IMR-90 (cell line): Measurements from ENCODE around the gene KDM6A. TPM values are rescaled to one million over a fixed set of nuclear protein-coding genes. Genes with fewer than 3 reads are reported as not detected.

Source experiments
- ATAC-seq: fragments of 200-7000 bp; cut with Tn5 transposase; 2 replicates; pipeline ENCODE4 v1.9.1; 2020; ENCODE audit warnings: low read depth, mild to moderate bottlenecking, moderate library complexity
- BruUV-seq: library from RNA; stranded (reverse); fragments of 400-500 nt; replicated peaks from 2 replicates; lab custom pipeline; 2021; lab: Mats Ljungman, UMichigan
- CTCF ChIA-PET: fragments of 300-600 bp; formaldehyde crosslinking; extraction: SDS; loops from one replicate; lab custom pipeline; 2021; ENCODE audit warnings: antibody characterized with exemption; lab: Yijun Ruan, JAX
- POLR2A ChIA-PET: fragments of 300-600 bp; sonication (Branson Sonifier 250); formaldehyde crosslinking; loops from one replicate; lab custom pipeline; 2022; ENCODE audit warnings: antibody characterized with exemption; ENCODE audit not compliant: unreplicated experiment; lab: Charles Lee
- DNase-seq: peaks from one replicate; pipeline ENCODE4 v3.0.0; 2013
- H2AFZ ChIP-seq: replicated peaks from 2 replicates; pipeline ENCODE3; 2013; ENCODE audit warnings: low read length, mild to moderate bottlenecking; ENCODE audit not compliant: poor library complexity
- H2AK5ac ChIP-seq: 2 replicates; pipeline ENCODE4 v1.6.1; 2013; ENCODE audit warnings: low read depth, low read length, inconsistent platforms
- H2AK9ac ChIP-seq: replicated peaks from 2 replicates; pipeline ENCODE3; 2013; ENCODE audit warnings: mild to moderate bottlenecking, low read depth, low read length, moderate library complexity; ENCODE audit not compliant: poor library complexity
- H2BK120ac ChIP-seq: 2 replicates; pipeline ENCODE4 v1.6.1; 2013; ENCODE audit warnings: low read depth, low read length, inconsistent platforms
- H2BK15ac ChIP-seq: 3 replicates; pipeline ENCODE4 v1.6.1; 2013; ENCODE audit warnings: low read depth, low read length, inconsistent platforms
- H2BK20ac ChIP-seq: 2 replicates; pipeline ENCODE4 v1.6.1; 2013; ENCODE audit warnings: low read depth, mild to moderate bottlenecking, inconsistent platforms, low read length, moderate library complexity
- H2BK5ac ChIP-seq: 2 replicates; pipeline ENCODE4 v1.6.1; 2013; ENCODE audit warnings: mild to moderate bottlenecking, low read depth, low read length, inconsistent platforms; ENCODE audit not compliant: poor library complexity, severe bottlenecking
- H3K14ac ChIP-seq: replicated peaks from 2 replicates; pipeline ENCODE4 v1.6.1; 2013; ENCODE audit warnings: low read depth, low read length, inconsistent platforms
- H3K18ac ChIP-seq: 2 replicates; pipeline ENCODE4 v1.6.1; 2013; ENCODE audit warnings: low read depth, low read length, control low read depth
- H3K23ac ChIP-seq: 2 replicates; pipeline ENCODE4 v1.6.1; 2013; ENCODE audit warnings: low read depth, low read length, inconsistent platforms
- H3K27ac ChIP-seq: 2 replicates; pipeline ENCODE4 v1.5.1; 2013; ENCODE audit warnings: mild to moderate bottlenecking, control low read depth, low read length; ENCODE audit not compliant: insufficient read depth
- H3K27me3 ChIP-seq: 2 replicates; pipeline ENCODE4 v1.6.1; 2013; ENCODE audit warnings: low read length; ENCODE audit not compliant: control insufficient read depth, insufficient read depth
- H3K36me3 ChIP-seq: 2 replicates; pipeline ENCODE4 v1.6.1; 2013; ENCODE audit warnings: low read length, mixed read lengths; ENCODE audit not compliant: control insufficient read depth, insufficient read depth
- H3K4ac ChIP-seq: 2 replicates; pipeline ENCODE4 v1.6.1; 2013; ENCODE audit warnings: low read depth, low read length, inconsistent platforms
- H3K4me1 ChIP-seq: 2 replicates; pipeline ENCODE4 v1.6.1; 2013; ENCODE audit warnings: low read length, mixed read lengths; ENCODE audit not compliant: control insufficient read depth, insufficient read depth
- H3K4me2 ChIP-seq: 2 replicates; pipeline ENCODE4 v1.6.1; 2013; ENCODE audit warnings: low read depth, mild to moderate bottlenecking, control low read depth, low read length, moderate library complexity
- H3K4me3 ChIP-seq: 2 replicates; pipeline ENCODE4 v1.5.1; 2013; ENCODE audit warnings: low read depth, mild to moderate bottlenecking, control low read depth, low read length, moderate library complexity; ENCODE audit not compliant: insufficient read depth
- H3K56ac ChIP-seq: 2 replicates; pipeline ENCODE4 v1.6.1; 2013; ENCODE audit warnings: low read length, inconsistent platforms; ENCODE audit not compliant: insufficient read depth; ENCODE audit errors: extremely low read depth
- H3K79me1 ChIP-seq, 2 experiments: 2 replicates each; pipeline ENCODE4 v1.6.1; 2013; ENCODE audit warnings: low read length in 2 of 2, inconsistent platforms in 1 of 2, low read depth in 1 of 2
- H3K9ac ChIP-seq: 2 replicates; pipeline ENCODE4 v1.6.1; 2013; ENCODE audit warnings: low read depth, low read length, control low read depth
- H3K9me1 ChIP-seq: 2 replicates; pipeline ENCODE4 v1.6.1; 2013; ENCODE audit warnings: low read length, inconsistent platforms; ENCODE audit not compliant: insufficient read depth
- H3K9me3 ChIP-seq: 2 replicates; pipeline ENCODE4 v1.6.1; 2013; ENCODE audit warnings: low read length; ENCODE audit not compliant: control insufficient read depth, insufficient read depth
- H4K20me1 ChIP-seq: 2 replicates; pipeline ENCODE4 v1.6.1; 2013; ENCODE audit warnings: low read length, inconsistent platforms; ENCODE audit not compliant: insufficient read depth
- H4K5ac ChIP-seq: 2 replicates; pipeline ENCODE4 v1.6.1; 2013; ENCODE audit warnings: mild to moderate bottlenecking, low read depth, low read length, control low read depth
- H4K8ac ChIP-seq, 2 experiments: 2 replicates each; pipeline ENCODE4 v1.6.1; 2013; ENCODE audit warnings: low read depth in 2 of 2, low read length in 2 of 2, control low read depth in 1 of 2, inconsistent platforms in 1 of 2
- H4K91ac ChIP-seq: 2 replicates; pipeline ENCODE4 v1.6.1; 2013; ENCODE audit warnings: low read depth, low read length, inconsistent platforms; ENCODE audit not compliant: insufficient read depth
- BHLHE40 ChIP-seq: fragments of 150-350 bp; IDR thresholded peaks from 2 replicates; pipeline ENCODE4 v1.6.1; 2016; ENCODE audit warnings: mild to moderate bottlenecking, low read depth, low read length
- CEBPB ChIP-seq: IDR thresholded peaks from 2 replicates; pipeline ENCODE4 v1.6.1; 2012; ENCODE audit warnings: low read depth, low read length, improper control_type of control experiment
- CHD1 ChIP-seq: IDR thresholded peaks from 2 replicates; pipeline ENCODE4 v1.6.1; 2012; ENCODE audit warnings: low read depth, low read length, improper control_type of control experiment
- FOS ChIP-seq: fragments of 150-350 bp; IDR thresholded peaks from 2 replicates; pipeline ENCODE4 v1.6.1; 2016; ENCODE audit warnings: low read depth, low read length
- RAD21 ChIP-seq: IDR thresholded peaks from 2 replicates; pipeline ENCODE4 v1.6.1; 2012; ENCODE audit warnings: low read length, improper control_type of control experiment
- RFX5 ChIP-seq: IDR thresholded peaks from 2 replicates; pipeline ENCODE4 v1.8.0; 2012; ENCODE audit warnings: low read depth, mild to moderate bottlenecking, low read length, moderate library complexity
- SMC3 ChIP-seq: fragments of 150-350 bp; IDR thresholded peaks from 2 replicates; pipeline ENCODE4 v1.6.1; 2016; ENCODE audit warnings: low read depth, mild to moderate bottlenecking, antibody characterized with exemption, low read length, moderate library complexity
- WGBS, 2 experiments: methylation state at CpG; one replicate each; pipeline versions ENCODE4 v1.1.5 to v1.1.7; 2013; ENCODE audit warnings: missing lambda C conversion rate in 2 of 2; ENCODE audit not compliant: insufficient read length in 1 of 2; ENCODE audit errors: extremely low coverage in 2 of 2; 5-methylcytosine and 5-hydroxymethylcytosine counted together
- dilution Hi-C: fragments of 300-500 bp; cut with HindIII; formaldehyde crosslinking; loops from one replicate; pipeline ENCODE4 v1.14.3; 2018; ENCODE audit warnings: low sequenced_read_pairs; ENCODE audit not compliant: unreplicated experiment
- in situ Hi-C: fragments of 300-500 bp; cut with MboI; formaldehyde crosslinking; loops from 3 replicates; pipeline ENCODE4 v1.14.3; 2019; ENCODE audit warnings: low sequenced_read_pairs, inconsistent platforms, mixed read lengths
- intact Hi-C: fragments of 100-400 bp; cut with micrococcal nuclease; formaldehyde crosslinking; loops from 2 replicates; pipeline ENCODE4 v1.10.0; 2022
- polyA plus RNA-seq, 3 experiments: library from polyadenylated mRNA; depleted of rRNA; stranded (reverse); fragments of >200 nt; gene quantifications; 2 replicates each; pipeline ENCODE4 v1.2.3, GENCODE V29; 2012; ENCODE audit warnings: low replicate concordance in 1 of 3
- total RNA-seq: library from RNA; depleted of rRNA; stranded (reverse); fragments of >200 nt; gene quantifications from 2 replicates; pipeline ENCODE4 v1.2.3, GENCODE V29; 2012

The KDM6A gene
- total and polyA plus RNA-seq, 2 of the 4 experiments (the other 2 are of a cell fraction): 11.7 to 24.9 TPM

- no peak overlapping the region for H2BK5ac ChIP-seq
- in situ Hi-C loops (no loop called here), intact Hi-C loops (no loop called here), dilution Hi-C loops (no loop called here)
- CTCF ChIA-PET: no interaction called here
- peaks cover 7% of the 10 kb centered on the region for H3K9me1 ChIP-seq
- H3K23ac ChIP-seq: no peak overlapping the region
- POLR2A ChIA-PET: no interaction called here
- H3K9ac ChIP-seq: no peak overlapping the region
- no peak overlapping the region for H2BK120ac ChIP-seq
- no peak overlapping the region for H2AK5ac ChIP-seq
- no peak overlapping the region for H3K4me3 ChIP-seq
- no peaks in the 10 kb centered on the region for H3K27me3 ChIP-seq
- WGBS, 2 experiments: no CpG with 5 or more reads among the region's 2 CpGs
- no peak overlapping the region for H3K27ac ChIP-seq
- H3K18ac ChIP-seq: no peak overlapping the region
- DNase-seq (no peak), ATAC-seq (no peak)
- no TSS peak for BruUV-seq
- H2BK15ac ChIP-seq: no peak overlapping the region
- no peak overlapping the region for H3K4me2 ChIP-seq
- H3K36me3 ChIP-seq: no peaks in the 10 kb centered on the region
- no peak overlapping the region for H4K8ac ChIP-seq
- H4K91ac ChIP-seq: no peak overlapping the region
- H4K20me1 ChIP-seq: peaks cover 34% of the 10 kb centered on the region
- H3K79me1 ChIP-seq: peaks cover 10 to 21% of the 10 kb centered on the region in 2 experiments
- H3K56ac ChIP-seq: no peak overlapping the region
- no peak overlapping the region for H3K14ac ChIP-seq
- no peaks in the 10 kb centered on the region for H3K9me3 ChIP-seq
- no peak overlapping the region for H3K4ac ChIP-seq
- H2BK20ac ChIP-seq: no peak overlapping the region
- no peak overlapping the region for H2AK9ac ChIP-seq
- no peak overlapping the region for H2AFZ ChIP-seq
- no peak for TF ChIP-seq RAD21
- TF ChIP-seq RFX5: no peak
- TF ChIP-seq CEBPB: no peak
- TF ChIP-seq SMC3: no peak
- TF ChIP-seq BHLHE40: no peak
- TF ChIP-seq CHD1: no peak
- no peak for TF ChIP-seq FOS
- peaks cover 3% of the 10 kb centered on the region for H3K4me1 ChIP-seq
- no peak overlapping the region for H4K5ac ChIP-seq
Observed at GRCh38 chrX:44897539-44897938, 24.6 kb downstream of the KDM6A start.
